ENCODE results near the gene FSTL4. TPM values are rescaled to one million over a fixed set of nuclear protein-coding genes. Genes with fewer than 3 reads are reported as not detected.

FSTL4 gene
- total and polyA plus RNA-seq, 4 donors, result 0.02 to 0.18 TPM; not detected in 2

DNA sequence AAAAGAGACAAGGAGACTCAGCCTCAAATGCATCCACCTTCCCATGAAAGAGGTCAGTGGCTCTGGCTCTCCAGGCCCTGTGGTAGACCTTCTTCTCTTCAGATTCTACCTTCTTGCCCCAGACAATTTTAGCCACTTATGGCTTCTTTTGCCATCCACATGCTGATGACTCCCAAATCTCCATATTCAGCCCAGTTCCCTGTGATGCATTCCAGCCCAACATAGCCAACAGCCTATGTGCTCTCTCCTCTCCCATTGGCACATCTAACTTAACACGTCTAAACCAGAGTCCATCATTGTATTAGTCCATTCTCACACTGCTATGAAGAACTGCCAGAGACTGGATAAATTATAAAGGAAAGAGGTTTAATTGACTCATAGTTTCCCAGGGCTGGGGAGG, 108.8 kb downstream of the FSTL4 start:
- H3K27ac ChIP-seq (ENCODE audit: low read depth in 1 of 2, low read length in 2 of 2), result no peak overlapping the region
- no peaks in the 10 kb centered on the region for H3K9me3 ChIP-seq (ENCODE audit: control insufficient read depth in 4 of 4, low read length in 3 of 4)
- H3K9ac ChIP-seq (ENCODE audit: low read depth in 1 of 2, low read length in 2 of 2), result no peak overlapping the region
- H3K4me3 ChIP-seq (ENCODE audit: low read depth in 1 of 3, low read length in 3 of 3), result no peak overlapping the region
- no peak for TF ChIP-seq EGR1 (IDR thresholded peaks at IDR 0.05; ENCODE audit: low read depth in 2 of 2)
- no peak for TF ChIP-seq HNF4A (conservative IDR thresholded peaks at IDR 0.05)
- no peak for TF ChIP-seq TAF1 (conservative IDR thresholded peaks at IDR 0.05)
- TF ChIP-seq YY1 (IDR thresholded peaks at IDR 0.05), result no peak
- no peak for TF ChIP-seq JUND (IDR thresholded peaks at IDR 0.05)
- TF ChIP-seq RAD21 (IDR thresholded peaks at IDR 0.05), result no peak
- TF ChIP-seq, protein P1, sequence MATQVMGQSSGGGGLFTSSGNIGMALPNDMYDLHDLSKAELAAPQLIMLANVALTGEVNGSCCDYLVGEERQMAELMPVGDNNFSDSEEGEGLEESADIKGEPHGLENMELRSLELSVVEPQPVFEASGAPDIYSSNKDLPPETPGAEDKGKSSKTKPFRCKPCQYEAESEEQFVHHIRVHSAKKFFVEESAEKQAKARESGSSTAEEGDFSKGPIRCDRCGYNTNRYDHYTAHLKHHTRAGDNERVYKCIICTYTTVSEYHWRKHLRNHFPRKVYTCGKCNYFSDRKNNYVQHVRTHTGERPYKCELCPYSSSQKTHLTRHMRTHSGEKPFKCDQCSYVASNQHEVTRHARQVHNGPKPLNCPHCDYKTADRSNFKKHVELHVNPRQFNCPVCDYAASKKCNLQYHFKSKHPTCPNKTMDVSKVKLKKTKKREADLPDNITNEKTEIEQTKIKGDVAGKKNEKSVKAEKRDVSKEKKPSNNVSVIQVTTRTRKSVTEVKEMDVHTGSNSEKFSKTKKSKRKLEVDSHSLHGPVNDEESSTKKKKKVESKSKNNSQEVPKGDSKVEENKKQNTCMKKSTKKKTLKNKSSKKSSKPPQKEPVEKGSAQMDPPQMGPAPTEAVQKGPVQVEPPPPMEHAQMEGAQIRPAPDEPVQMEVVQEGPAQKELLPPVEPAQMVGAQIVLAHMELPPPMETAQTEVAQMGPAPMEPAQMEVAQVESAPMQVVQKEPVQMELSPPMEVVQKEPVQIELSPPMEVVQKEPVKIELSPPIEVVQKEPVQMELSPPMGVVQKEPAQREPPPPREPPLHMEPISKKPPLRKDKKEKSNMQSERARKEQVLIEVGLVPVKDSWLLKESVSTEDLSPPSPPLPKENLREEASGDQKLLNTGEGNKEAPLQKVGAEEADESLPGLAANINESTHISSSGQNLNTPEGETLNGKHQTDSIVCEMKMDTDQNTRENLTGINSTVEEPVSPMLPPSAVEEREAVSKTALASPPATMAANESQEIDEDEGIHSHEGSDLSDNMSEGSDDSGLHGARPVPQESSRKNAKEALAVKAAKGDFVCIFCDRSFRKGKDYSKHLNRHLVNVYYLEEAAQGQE (IDR thresholded peaks at IDR 0.05), result no peak
- H3K36me3 ChIP-seq (ENCODE audit: control insufficient read depth in 4 of 4, insufficient read depth in 3 of 4, low read depth in 1 of 4, low read length in 3 of 4), result no peaks in the 10 kb centered on the region
- 94% methylated on average over 1 of the region's 1 CpG for WGBS
- DNase-seq (ENCODE audit: low spot score), result no peak
- no peaks in the 10 kb centered on the region for H3K4me1 ChIP-seq (ENCODE audit: control insufficient read depth in 4 of 4, insufficient read depth in 4 of 4, low read length in 3 of 4)
- H3K27me3 ChIP-seq (ENCODE audit: control insufficient read depth in 4 of 4, insufficient read depth in 4 of 4, low read length in 3 of 4), result no peaks in the 10 kb centered on the region

DNA sequence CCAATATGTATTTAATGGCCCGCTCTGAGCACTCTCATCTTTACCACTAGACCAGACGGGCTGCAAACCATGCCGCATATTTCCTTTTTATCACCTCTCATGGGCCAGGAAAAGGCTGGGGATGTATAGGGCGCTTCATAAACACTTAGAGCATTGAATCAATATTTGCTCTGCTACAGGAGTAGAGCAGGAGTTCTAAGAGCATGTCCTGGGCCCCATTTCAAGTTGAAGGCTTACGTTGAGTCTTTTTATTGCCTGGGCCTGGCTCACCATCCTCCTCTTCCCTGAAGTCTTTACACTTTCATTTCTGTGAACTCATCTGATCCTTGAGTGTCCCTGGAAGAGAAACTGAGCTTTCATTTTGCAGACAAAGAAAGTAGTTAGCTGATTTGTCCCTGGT, 112.4 kb downstream of the FSTL4 start:
- no peaks in the 10 kb centered on the region for H3K36me3 ChIP-seq (ENCODE audit: control insufficient read depth in 4 of 4, insufficient read depth in 3 of 4, low read depth in 1 of 4, low read length in 3 of 4)
- DNase-seq (ENCODE audit: low spot score), result no peak
- H3K4me3 ChIP-seq (ENCODE audit: low read depth in 1 of 3, low read length in 3 of 3), result no peak overlapping the region
- H3K9me3 ChIP-seq (ENCODE audit: control insufficient read depth in 4 of 4, low read length in 3 of 4), result no peaks in the 10 kb centered on the region
- H3K9ac ChIP-seq (ENCODE audit: low read depth in 1 of 2, low read length in 2 of 2), result no peak overlapping the region
- no peaks in the 10 kb centered on the region for H3K4me1 ChIP-seq (ENCODE audit: control insufficient read depth in 4 of 4, insufficient read depth in 4 of 4, low read length in 3 of 4)
- H3K27me3 ChIP-seq (ENCODE audit: control insufficient read depth in 4 of 4, insufficient read depth in 4 of 4, low read length in 3 of 4), result no peaks in the 10 kb centered on the region
- WGBS, result 82% methylated on average over 5 of the region's 5 CpGs
- TF ChIP-seq HNF4A (conservative IDR thresholded peaks at IDR 0.05) (no peak), YY1 (IDR thresholded peaks at IDR 0.05) (no peak), SP1 (IDR thresholded peaks at IDR 0.05) (no peak), FOXA2 (IDR thresholded peaks at IDR 0.05) (no peak), TAF1 (conservative IDR thresholded peaks at IDR 0.05) (no peak), NR2F2 (IDR thresholded peaks at IDR 0.05) (no peak), FOXA1 (IDR thresholded peaks at IDR 0.05) (no peak)
- TF ChIP-seq, protein P2, sequence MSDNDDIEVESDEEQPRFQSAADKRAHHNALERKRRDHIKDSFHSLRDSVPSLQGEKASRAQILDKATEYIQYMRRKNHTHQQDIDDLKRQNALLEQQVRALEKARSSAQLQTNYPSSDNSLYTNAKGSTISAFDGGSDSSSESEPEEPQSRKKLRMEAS (IDR thresholded peaks at IDR 0.05), result no peak
- H3K27ac ChIP-seq (ENCODE audit: low read depth in 1 of 2, low read length in 2 of 2), result no peak overlapping the region

DNA sequence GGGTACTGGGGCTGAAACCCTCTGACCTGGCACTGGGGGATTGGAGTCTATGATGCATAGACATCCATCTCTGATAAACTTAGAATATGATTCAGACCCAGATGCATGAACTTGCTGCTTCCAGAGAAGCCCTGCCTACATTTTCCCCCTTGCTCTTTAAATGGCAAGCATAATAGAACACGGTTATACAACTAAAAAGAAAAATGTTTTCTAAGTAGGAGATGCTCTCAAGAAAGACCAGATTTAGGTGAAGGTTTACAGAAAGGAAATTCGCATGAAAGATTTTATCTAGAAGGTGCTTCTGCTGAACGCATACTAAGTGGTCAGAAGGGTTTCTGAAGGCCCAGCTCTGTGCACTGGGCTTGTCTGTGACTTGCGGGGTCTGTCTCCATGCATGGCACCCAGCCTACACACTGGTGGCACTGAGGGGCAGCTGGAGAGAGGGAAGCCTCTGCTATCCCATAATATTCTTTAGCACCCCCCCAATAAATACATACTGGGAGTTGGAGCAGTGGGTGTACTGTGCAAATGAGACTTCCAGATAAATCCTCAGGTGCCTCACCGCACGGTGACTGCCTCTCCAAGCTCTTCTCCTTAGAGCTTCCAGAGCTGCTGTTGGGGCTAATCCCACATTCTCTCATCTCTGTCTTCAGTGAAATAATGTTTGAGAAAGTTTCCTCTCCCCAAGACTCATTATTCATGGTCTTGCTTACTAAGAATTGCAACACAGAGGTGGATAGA, 114.6 kb downstream of the FSTL4 start:
- no peaks in the 10 kb centered on the region for H3K27me3 ChIP-seq (ENCODE audit: control insufficient read depth in 4 of 4, insufficient read depth in 4 of 4, low read length in 3 of 4)
- no peaks in the 10 kb centered on the region for H3K36me3 ChIP-seq (ENCODE audit: control insufficient read depth in 4 of 4, insufficient read depth in 3 of 4, low read depth in 1 of 4, low read length in 3 of 4)
- TF ChIP-seq, protein P3, sequence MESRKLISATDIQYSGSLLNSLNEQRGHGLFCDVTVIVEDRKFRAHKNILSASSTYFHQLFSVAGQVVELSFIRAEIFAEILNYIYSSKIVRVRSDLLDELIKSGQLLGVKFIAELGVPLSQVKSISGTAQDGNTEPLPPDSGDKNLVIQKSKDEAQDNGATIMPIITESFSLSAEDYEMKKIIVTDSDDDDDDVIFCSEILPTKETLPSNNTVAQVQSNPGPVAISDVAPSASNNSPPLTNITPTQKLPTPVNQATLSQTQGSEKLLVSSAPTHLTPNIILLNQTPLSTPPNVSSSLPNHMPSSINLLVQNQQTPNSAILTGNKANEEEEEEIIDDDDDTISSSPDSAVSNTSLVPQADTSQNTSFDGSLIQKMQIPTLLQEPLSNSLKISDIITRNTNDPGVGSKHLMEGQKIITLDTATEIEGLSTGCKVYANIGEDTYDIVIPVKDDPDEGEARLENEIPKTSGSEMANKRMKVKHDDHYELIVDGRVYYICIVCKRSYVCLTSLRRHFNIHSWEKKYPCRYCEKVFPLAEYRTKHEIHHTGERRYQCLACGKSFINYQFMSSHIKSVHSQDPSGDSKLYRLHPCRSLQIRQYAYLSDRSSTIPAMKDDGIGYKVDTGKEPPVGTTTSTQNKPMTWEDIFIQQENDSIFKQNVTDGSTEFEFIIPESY (IDR thresholded peaks at IDR 0.05), result no peak
- TF ChIP-seq YY1 (IDR thresholded peaks at IDR 0.05), result no peak
- TF ChIP-seq GABPA (IDR thresholded peaks at IDR 0.05 in 1 of 2, conservative IDR thresholded peaks at IDR 0.05 in 1 of 2), result no peak
- no peak for TF ChIP-seq HNF4A (conservative IDR thresholded peaks at IDR 0.05)
- TF ChIP-seq RAD21 (IDR thresholded peaks at IDR 0.05), result no peak
- TF ChIP-seq, protein P4, sequence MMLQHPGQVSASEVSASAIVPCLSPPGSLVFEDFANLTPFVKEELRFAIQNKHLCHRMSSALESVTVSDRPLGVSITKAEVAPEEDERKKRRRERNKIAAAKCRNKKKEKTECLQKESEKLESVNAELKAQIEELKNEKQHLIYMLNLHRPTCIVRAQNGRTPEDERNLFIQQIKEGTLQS (IDR thresholded peaks at IDR 0.05), result no peak
- TF ChIP-seq SP1 (IDR thresholded peaks at IDR 0.05), result no peak
- no peaks in the 10 kb centered on the region for H3K4me1 ChIP-seq (ENCODE audit: control insufficient read depth in 4 of 4, insufficient read depth in 4 of 4, low read length in 3 of 4)
- DNase-seq (ENCODE audit: low spot score), result no peak
- H3K9me3 ChIP-seq (ENCODE audit: control insufficient read depth in 4 of 4, low read length in 3 of 4), result no peaks in the 10 kb centered on the region
- 91% methylated on average over 6 of the region's 6 CpGs for WGBS
- no peak overlapping the region for H3K4me3 ChIP-seq (ENCODE audit: low read depth in 1 of 3, low read length in 3 of 3)
- no peak overlapping the region for H3K9ac ChIP-seq (ENCODE audit: low read depth in 1 of 2, low read length in 2 of 2)
- H3K27ac ChIP-seq (ENCODE audit: low read depth in 1 of 2, low read length in 2 of 2), result no peak overlapping the region

Measured in liver (tissue), 9 donors.